Fibroblast of skin of scalp (primary cell): Measurements from ENCODE around the gene ZNF581. TPM values are rescaled to one million over a fixed set of nuclear protein-coding genes. Genes with fewer than 3 reads are reported as not detected.

Experiments
- DNase-seq: peaks from one replicate; pipeline ENCODE4 v3.0.0-alpha.2; 2013
- polyA plus RNA-seq, 2 experiments: library from polyadenylated mRNA; unstranded; fragments of 120-200 nt; gene quantifications; one replicate each; pipeline ENCODE4 v1.2.1, GENCODE V29; 2013; ENCODE audit not compliant: insufficient read length in 2 of 2

The ZNF581 gene, protein sequence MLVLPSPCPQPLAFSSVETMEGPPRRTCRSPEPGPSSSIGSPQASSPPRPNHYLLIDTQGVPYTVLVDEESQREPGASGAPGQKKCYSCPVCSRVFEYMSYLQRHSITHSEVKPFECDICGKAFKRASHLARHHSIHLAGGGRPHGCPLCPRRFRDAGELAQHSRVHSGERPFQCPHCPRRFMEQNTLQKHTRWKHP
- polyA plus RNA-seq (2013, experiment 1 of 2; ENCODE audit: insufficient read length) = 21.6 TPM
- 21.3 TPM for polyA plus RNA-seq (2013, experiment 2 of 2; ENCODE audit: insufficient read length)

DNA sequence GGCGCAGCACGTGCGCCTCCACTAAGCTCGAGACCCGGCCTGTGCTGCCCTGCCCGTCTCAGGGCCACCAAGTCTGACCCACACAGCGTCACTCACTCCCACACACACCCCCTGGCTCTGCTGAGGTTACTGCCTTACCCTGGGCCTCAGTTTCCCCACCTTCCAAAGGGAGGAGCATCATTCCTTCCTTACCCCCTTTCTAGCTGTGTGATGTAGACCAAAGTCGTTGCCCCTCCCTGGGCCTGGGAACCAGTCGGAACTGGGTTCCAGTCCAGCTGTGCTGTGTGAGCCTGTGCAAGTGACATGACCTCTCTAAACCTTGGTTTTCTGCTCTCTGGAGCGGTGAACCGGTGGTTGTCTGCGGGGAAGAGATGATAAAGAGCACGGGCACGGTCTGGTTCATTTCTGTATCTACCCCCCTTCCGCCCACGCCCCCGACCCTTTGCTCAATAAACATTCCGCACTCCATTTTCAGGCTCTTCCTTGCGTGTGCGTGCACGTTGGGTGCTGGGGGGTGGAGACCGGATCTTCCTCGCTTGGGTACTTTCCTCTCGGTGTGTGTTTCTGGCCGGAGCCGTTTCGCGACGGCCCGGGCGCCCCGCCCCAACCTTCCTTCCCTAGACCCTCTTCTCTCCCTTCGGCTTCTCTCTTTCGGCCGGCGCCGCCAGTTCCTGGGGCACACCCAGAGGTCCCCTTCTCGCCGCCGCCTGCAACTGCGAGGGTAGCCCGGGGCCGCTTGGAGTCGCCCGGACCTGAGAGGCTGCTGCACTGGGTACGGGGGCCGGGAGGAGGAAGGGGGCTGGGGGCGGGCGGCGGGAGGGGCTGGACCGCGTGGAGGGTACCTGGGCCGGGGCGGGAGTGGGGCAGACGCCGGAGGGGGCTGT lies at the start of gene ZNF581:
Gene ZNF581, plus strand, starts transcription at position 647 of the 884 bp plus-strand sequence. CDS start 923 bp downstream, outside the sequence.
- DNase-seq = peak; percentile 73

DNA sequence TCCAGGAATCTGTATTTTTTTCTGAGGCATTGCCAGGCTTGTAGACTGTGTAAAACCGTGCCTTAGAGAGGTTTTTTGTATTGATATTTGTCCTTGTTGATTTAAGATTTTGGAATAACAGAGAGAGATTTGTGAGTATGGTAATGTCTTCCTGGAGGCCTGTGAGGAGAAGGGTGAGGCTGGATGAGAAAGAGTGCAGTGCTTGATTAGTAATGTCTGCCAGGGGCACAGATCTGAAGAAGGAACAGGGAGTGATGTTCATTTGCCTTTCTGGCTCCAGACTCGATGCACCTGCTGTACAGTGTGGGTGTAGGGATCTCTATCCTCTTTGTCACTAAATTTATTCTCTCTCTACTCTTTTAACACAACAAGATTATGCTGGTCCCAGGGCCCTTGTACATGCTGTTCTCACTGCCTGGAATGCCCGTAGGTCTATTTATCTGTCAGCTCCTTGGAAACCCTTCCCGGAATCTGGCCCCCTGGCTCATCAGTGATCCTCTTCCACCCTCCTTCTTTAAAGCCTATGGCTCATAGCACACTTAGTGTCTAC lies 48.4 kb upstream of the ZNF581 start:
- no peak for DNase-seq

GRCh38 chr19:55596304-55596703 lies 47.1 kb upstream of the ZNF581 start:
- DNase-seq = no peak

DNA sequence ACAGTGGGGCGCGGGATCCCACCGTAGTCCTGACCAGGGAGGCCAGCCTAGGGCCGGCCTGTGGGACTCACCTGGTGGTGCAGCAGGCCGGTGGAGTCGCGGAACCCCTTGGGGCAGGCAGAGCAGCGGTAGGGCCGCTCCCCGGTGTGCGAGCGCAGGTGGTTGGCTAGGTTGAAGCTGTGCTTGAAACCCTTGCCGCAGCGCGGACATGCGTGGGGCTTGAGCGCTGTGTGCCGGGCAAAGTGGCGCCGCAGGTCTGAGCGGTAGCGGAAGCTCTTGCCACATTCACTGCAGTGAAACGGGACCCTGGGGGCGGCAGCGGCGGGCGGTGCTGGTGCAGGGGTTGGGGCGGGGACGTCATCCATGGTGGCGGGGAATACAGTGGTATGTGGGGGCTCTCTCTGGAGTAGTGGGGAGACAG lies 45.9 kb upstream of the ZNF581 start:
- DNase-seq = no peak

GRCh38 chr19:55598034-55598433 lies 45.4 kb upstream of the ZNF581 start:
- no peak for DNase-seq

DNA sequence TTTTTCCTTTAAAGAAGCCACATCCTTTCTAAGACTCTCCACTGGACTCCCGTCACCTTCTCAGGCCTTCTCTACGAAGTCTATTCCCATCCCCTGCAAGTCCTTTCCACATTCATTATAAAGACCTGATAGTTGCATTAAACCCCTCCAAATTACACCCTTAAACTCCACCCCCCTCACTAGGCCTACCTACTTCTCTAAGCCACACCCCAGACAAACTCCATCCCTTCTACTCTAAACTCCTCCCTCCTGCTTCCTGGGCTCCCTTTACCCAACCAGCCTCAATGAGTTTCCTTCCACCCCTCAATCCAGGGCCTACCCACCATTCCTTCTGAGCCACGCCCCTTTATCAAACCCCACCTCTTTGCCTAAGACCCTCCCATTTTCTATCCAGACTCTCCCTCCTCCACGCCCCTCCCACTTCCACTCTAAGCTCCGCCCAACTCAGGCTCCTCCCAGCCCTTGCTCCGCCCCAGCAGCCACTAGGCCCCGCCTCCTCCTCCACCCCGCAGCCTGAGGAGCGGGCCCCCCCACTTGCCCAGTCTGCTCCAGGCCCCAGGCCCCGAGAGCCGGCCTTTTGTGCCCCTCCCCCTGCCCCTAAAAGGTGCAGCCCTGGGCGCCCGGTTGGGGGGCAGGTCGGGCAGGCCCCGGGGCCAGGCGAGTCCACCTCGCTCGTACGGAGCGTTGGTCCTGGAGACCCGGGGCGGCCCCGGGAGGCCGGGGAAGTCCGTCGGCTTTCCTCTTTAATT lies 44.6 kb upstream of the ZNF581 start:
- DNase-seq = peak; percentile 97

- peak; percentile 100 for DNase-seq
Observed at GRCh38 chr19:55599468-55599841, 44.0 kb upstream of the ZNF581 start, which contains the start of gene FIZ1. FIZ1 (minus strand) TSS chr19:55599517; CDS start chr19:55597865, 1,652 bp downstream.

- peak; percentile 89 for DNase-seq
Observed at GRCh38 chr19:55599842-55600661, 43.4 kb upstream of the ZNF581 start, which contains the start of gene ZNF524. ZNF524 (plus strand) TSS chr19:55600288; CDS start chr19:55602113, 1,825 bp downstream.

DNA sequence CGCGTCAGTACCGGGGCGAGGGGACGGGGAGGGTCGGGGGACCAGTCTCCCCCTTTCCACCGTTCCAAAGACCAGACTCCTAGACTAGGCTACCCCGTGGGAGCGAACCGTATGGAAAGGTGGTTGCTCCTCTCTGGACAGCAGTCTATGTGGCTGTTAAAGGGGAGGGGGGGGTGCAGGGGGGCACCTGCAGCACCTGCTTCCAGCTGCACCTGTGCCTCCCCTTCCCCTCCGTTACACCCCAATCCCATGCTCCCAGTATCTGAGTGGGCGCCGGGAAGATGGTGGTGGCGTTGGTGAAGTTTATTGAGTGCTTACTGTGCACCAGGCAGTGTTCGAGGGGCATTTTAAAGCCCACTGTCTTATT lies 42.8 kb upstream of the ZNF581 start:
- DNase-seq = no peak

DNA sequence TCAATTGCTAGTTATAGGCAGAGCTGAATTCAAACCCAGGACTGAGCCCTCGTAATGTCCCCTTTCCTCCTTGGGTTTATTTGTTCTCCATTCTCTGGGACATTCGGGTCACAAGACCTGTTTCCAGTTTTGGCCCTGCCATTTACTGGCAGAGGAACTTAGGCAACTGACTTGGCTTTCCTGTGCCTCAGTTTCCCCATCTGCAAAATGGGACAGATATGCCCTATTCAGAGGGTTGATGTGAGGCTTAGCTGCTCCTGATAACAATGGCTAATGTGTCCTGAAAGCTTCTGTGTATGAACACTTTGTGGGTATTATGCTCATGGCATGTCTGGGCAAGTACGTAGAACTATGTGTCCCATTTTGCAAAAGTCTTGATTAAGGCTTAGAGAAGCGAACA lies 42.4 kb upstream of the ZNF581 start:
- no peak for DNase-seq

- no peak for DNase-seq
Observed at GRCh38 chr19:55602104-55603001, 41.1 kb upstream of the ZNF581 start.

- DNase-seq = no peak
Observed at GRCh38 chr19:55603115-55603514, 40.3 kb upstream of the ZNF581 start.

DNA sequence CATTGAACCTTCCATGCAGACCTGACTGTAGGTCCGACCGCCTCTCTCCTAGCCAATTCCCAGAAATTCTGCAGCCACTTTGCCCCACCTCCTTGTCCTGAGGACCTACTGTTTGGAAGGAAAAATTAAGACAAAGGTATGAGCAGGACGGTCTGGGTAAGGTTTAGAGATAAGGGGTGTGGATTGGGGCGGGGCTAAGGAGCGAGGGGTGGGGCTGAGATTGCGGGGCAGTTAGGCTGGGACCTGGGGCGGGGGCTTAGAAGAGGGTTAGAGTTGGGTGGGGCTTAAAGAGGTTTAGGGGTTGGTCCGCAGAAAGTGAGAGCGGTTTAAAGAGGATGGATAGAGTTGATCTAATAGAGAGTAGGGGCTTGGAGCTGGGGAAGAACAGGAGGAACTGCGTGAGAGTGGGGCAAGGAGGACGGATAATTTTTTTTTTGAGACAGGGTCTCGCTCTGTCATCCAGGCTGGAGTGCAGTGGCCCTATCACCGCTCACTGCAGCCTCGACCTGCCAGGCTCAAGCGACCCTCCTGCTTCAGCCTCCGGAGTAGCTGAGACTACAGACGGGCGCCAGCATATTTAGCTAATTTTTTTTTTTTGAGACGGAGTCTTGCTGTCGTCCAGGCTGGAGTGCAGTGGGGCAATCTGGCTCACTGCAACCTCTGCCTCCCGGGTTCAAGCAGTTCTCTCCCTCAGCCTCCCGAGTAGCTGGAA lies 39.7 kb upstream of the ZNF581 start:
- no peak for DNase-seq

DNA sequence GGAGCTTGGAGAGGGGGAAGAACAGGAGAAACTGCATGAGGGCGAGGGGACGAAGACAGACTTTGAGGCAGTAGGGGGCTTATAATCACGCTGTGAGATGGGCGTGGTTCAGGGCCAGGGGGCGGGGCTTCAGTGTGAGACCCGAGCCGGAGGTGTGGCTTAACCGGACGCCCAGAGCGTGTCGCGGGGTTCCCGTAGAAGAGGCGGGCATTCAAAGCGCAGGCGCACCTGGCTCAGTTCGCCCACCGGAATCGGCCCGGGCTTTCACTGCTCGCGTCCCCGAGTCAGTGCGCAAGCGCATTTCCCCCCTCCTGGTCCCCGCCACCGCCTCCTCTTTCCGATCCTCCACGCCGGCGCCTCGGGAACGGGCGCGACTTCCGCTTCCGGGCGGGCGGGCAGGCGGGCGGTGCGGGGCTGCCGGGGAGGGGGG lies 38.2 kb upstream of the ZNF581 start:
- peak; percentile 98 for DNase-seq

- peak; percentile 85 for DNase-seq
Observed at GRCh38 chr19:55605637-55606470, 37.6 kb upstream of the ZNF581 start, which contains the start of gene ZNF865. ZNF865 (plus strand) TSS chr19:55605647; CDS start chr19:55613619, 7,972 bp downstream.

DNA sequence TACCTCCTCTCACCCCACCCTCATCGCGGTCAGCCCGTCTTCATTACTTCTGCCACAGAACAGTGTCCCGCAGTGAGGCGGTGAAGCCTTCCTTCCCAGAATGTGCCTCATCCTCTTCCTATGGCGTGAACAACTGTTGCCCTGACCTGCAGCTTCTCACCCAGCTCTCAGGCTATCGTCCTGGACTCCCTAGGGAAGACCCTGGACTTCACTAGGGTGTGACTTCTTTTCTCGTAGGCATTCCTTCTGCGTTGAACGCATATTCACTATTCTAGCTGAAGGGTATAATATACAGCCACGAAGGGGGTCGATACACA lies 37.0 kb upstream of the ZNF581 start:
- DNase-seq = no peak

DNA sequence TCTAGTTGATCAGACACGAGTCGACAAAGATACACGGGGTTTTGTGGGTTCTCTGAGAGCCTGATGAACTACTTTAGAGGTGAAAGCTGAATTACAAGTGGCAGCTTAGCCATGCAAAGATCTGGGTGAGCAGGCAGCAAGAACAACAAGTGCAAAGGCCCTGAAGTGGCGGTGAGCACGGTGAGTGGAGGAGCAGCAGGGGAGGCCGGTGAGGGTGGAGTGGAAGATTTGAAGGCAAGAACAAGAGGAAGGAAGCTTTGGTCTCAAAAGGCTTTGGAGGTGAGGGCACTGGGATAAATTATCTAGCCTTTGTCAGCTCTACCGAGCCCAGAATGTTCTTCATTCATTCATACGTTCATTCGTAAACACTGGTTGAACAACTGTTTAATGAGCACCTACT lies 36.6 kb upstream of the ZNF581 start:
- no peak for DNase-seq

DNA sequence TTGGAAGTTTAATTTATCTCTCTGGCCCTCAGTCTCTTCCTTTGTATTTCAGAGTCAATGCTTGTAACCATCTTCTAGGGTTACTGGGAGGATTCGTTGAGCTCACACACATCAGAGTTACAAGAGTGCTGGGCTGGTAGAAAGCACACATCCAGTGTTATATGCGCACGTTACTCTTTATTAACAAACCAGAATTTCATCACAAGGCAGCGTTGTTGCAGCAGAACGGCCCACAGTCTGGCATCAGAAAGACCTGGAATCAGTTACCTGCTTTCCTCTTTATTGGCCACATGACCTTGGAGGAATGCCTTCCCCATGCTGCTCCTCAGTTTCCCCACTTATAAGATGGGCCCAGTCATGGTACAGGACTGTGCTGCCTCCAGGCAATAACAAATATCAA lies 34.1 kb upstream of the ZNF581 start:
- no peak for DNase-seq
